ENCODE data around the gene ANO8.

- TF ChIP-seq POLR2AphosphoS5 (IDR thresholded peaks at IDR 0.05; ENCODE audit: low read depth, low read length) = no peak
- no peak for TF ChIP-seq USF1 (IDR thresholded peaks at IDR 0.05; ENCODE audit: borderline replicate concordance, low read depth)
- no peak for TF ChIP-seq NRF1 (IDR thresholded peaks at IDR 0.05; ENCODE audit: low read depth, low read length)
- TF ChIP-seq TAF1 (IDR thresholded peaks at IDR 0.05; ENCODE audit: borderline replicate concordance, low read depth, low read length) = no peak
- TF ChIP-seq EP300 (IDR thresholded peaks at IDR 0.05; ENCODE audit: borderline replicate concordance in 1 of 2, low read depth in 1 of 2, low read length in 1 of 2) = no peak
- no peak for TF ChIP-seq CTCF (IDR thresholded peaks at IDR 0.05)
- no peak for TF ChIP-seq USF2 (IDR thresholded peaks at IDR 0.05; ENCODE audit: borderline replicate concordance, low read depth, low read length)
- TF ChIP-seq RAD21 (IDR thresholded peaks at IDR 0.05; ENCODE audit: low read length) = no peak
- no peak for TF ChIP-seq MAX (IDR thresholded peaks at IDR 0.05; ENCODE audit: low read depth)
- no peak for TF ChIP-seq SMC3 (IDR thresholded peaks at IDR 0.05; ENCODE audit: low read depth, low read length)
- no peak for TF ChIP-seq ZBTB33 (IDR thresholded peaks at IDR 0.05; ENCODE audit: borderline replicate concordance, low read depth)
These were observed 5.0 kb downstream of the ANO8 start for GRCh38 chr19:17329366-17330261.

Data from SK-N-SH (cell line).